Activated T-cell treated with anti-CD3 and anti-CD28 coated beads, Interleukin-2, amount 50 U/mL, for 72 hours (primary cell): Measurements from ENCODE around the gene PRAMEF12. TPM values are rescaled to one million over a fixed set of nuclear protein-coding genes. Genes with fewer than 3 reads are reported as not detected.

Source experiments
- ATAC-seq, 2 donors: fragments of 150-1000 bp; cut with Tn5 transposase; replicated peaks in 1 of 2; 2 replicates each; pipeline ENCODE4 v1.10.0; 2021; ENCODE audit warnings: moderate library complexity in 2 of 2, mild to moderate bottlenecking in 1 of 2
- DNase-seq, 2 donors: peaks; one replicate each; pipeline ENCODE4 v3.0.0; 2021 to 2022; ENCODE audit warnings: mixed read lengths in 1 of 2
- H3K27ac Mint-ChIP-seq: one replicate; pipeline ENCODE4 v1.8.0; 2022; ENCODE audit warnings: mild to moderate bottlenecking, moderate library complexity, mixed read lengths
- H3K27me3 Mint-ChIP-seq: one replicate; pipeline ENCODE4 v1.8.0; 2022; ENCODE audit warnings: low read depth, mixed read lengths
- H3K36me3 Mint-ChIP-seq, 2 donors: one replicate each; pipeline ENCODE4 v1.8.0; 2022; ENCODE audit warnings: mixed read lengths in 2 of 2, mild to moderate bottlenecking in 1 of 2; ENCODE audit not compliant: insufficient read depth in 2 of 2
- H3K4me1 Mint-ChIP-seq: one replicate; pipeline ENCODE4 v1.8.0; 2022; ENCODE audit warnings: low read depth, mixed read lengths
- H3K4me3 Mint-ChIP-seq, 2 donors: one replicate each; pipeline ENCODE4 v1.8.0; 2022; ENCODE audit warnings: mild to moderate bottlenecking in 2 of 2, mixed read lengths in 2 of 2, moderate library complexity in 2 of 2
- H3K9me3 Mint-ChIP-seq, 2 donors: one replicate each; pipeline ENCODE4 v1.8.0; 2022; ENCODE audit warnings: mixed read lengths in 2 of 2
- total RNA-seq, 2 donors: library from RNA; stranded (reverse); gene quantifications; one replicate each; pipeline ENCODE4 v1.2.3, GENCODE V29; 2022

The PRAMEF12 gene
- total RNA-seq, 2 donors from 2014 or later = not detected

DNA sequence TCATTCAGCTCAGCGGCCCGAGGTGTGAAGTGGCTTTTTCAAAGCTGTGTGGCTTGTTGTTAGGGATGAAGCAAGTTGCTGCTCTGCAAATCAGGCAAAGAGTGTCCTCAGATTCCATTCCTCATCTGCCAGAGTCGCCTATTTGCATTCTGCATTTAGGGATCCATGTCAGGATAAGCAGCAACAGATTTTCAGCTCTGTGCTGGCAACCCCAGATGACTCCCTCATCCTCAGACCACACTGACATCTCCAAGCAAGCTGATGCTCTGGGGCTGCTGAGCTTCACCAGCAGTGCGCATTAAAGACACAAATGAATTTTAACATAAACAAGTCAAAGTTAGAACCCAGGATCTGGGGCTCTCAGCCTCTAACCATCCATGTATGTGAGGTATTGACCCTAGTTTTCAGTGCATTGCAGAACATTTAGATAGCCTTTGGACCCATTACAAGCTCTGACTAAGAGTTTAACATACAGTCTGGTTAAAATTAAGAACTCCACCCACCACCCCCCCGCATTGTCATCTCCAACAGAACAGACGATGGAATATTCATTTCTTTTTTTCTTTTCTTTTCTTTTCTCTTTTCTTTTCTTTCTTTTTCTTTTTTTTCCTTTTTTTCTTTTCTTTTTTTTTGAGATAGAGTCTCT is 16.6 kb upstream of the PRAMEF12 start:
- Mint-ChIP-seq H3K27ac (no peak overlapping the region), H3K9me3 (no peaks in the 10 kb centered on the region), H3K4me3 (no peak overlapping the region), H3K27me3 (peaks cover 42% of the 10 kb centered on the region), H3K4me1 (no peaks in the 10 kb centered on the region), H3K36me3 (no peaks in the 10 kb centered on the region)
- DNase-seq (no peak), ATAC-seq (no peak)

GRCh38 chr1:12757836-12758235 is 15.7 kb upstream of the PRAMEF12 start:
- no peak for DNase-seq
- peaks cover 42% of the 10 kb centered on the region for H3K27me3 Mint-ChIP-seq
- H3K9me3 Mint-ChIP-seq = no peaks in the 10 kb centered on the region
- ATAC-seq = no peak
- H3K27ac Mint-ChIP-seq = no peak overlapping the region
- no peaks in the 10 kb centered on the region for H3K4me1 Mint-ChIP-seq
- H3K36me3 Mint-ChIP-seq = no peaks in the 10 kb centered on the region
- H3K4me3 Mint-ChIP-seq = no peak overlapping the region

- Mint-ChIP-seq H3K27me3 (peaks cover 27% of the 10 kb centered on the region), H3K9me3 (no peaks in the 10 kb centered on the region), H3K36me3 (no peaks in the 10 kb centered on the region), H3K4me3 (no peak overlapping the region), H3K27ac (no peak overlapping the region), H3K4me1 (no peaks in the 10 kb centered on the region)
- ATAC-seq (no peak), DNase-seq (no peak)
These were observed 13.2 kb upstream of the PRAMEF12 start for GRCh38 chr1:12760256-12760795.

GRCh38 chr1:12761781-12762180 is 11.8 kb upstream of the PRAMEF12 start:
- Mint-ChIP-seq H3K4me3 (no peak overlapping the region), H3K9me3 (no peaks in the 10 kb centered on the region), H3K36me3 (no peaks in the 10 kb centered on the region), H3K27me3 (peaks cover 40% of the 10 kb centered on the region), H3K4me1 (no peaks in the 10 kb centered on the region), H3K27ac (no peak overlapping the region)
- ATAC-seq = no peak
- DNase-seq = no peak

DNA sequence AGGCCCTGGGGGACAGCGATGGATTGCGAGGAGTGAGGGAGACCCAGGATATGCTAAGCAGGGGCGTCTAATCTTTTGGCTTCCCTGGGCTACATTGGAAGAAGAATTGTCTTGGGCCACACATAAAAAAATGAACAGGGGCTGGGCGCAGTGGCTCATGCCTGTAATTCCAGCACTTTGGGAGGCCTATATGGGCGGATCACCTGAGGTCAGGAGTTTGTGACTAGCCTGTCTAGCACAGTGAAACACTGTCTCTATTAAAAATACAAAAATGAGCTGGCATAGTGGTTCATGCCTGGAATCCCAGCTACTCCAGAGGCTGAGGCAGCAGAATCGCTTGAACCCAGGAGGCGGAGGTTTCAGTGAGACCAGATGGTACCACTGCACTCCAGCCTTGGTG is 10.8 kb upstream of the PRAMEF12 start:
- DNase-seq = no peak
- no peaks in the 10 kb centered on the region for H3K4me1 Mint-ChIP-seq
- H3K27me3 Mint-ChIP-seq = peaks cover 45% of the 10 kb centered on the region
- H3K36me3 Mint-ChIP-seq = no peaks in the 10 kb centered on the region
- no peak overlapping the region for H3K27ac Mint-ChIP-seq
- H3K4me3 Mint-ChIP-seq = no peak overlapping the region
- ATAC-seq = no peak
- no peaks in the 10 kb centered on the region for H3K9me3 Mint-ChIP-seq

GRCh38 chr1:12763479-12763878 is 10.1 kb upstream of the PRAMEF12 start:
- H3K4me3 Mint-ChIP-seq = no peak overlapping the region
- H3K27me3 Mint-ChIP-seq = peaks cover 40% of the 10 kb centered on the region
- no peak for DNase-seq
- no peak overlapping the region for H3K27ac Mint-ChIP-seq
- no peak for ATAC-seq
- no peaks in the 10 kb centered on the region for H3K4me1 Mint-ChIP-seq
- H3K36me3 Mint-ChIP-seq = no peaks in the 10 kb centered on the region
- H3K9me3 Mint-ChIP-seq = no peaks in the 10 kb centered on the region

DNA sequence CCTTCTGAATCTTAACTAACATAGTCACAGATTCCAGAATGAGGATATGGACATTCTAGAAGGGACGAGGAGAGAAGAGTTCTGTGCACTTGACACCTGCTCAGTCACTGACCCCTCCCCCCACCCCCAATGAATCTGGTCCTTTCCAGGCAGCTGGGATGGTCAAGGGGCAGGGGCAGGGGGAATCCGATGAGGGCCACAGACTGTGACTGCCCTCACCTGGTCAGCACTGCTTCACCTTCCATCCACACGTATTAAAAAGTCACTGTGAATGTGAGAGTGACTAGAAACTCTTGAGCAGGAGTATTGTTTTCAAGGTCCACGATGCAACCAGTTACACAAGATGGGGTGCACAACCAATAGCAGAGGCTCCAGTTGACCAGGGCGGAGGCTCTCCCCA is 9.5 kb upstream of the PRAMEF12 start:
- ATAC-seq = no peak
- no peaks in the 10 kb centered on the region for H3K36me3 Mint-ChIP-seq
- H3K9me3 Mint-ChIP-seq = no peaks in the 10 kb centered on the region
- no peak overlapping the region for H3K27ac Mint-ChIP-seq
- no peaks in the 10 kb centered on the region for H3K4me1 Mint-ChIP-seq
- H3K27me3 Mint-ChIP-seq = peaks cover 38% of the 10 kb centered on the region
- no peak for DNase-seq
- H3K4me3 Mint-ChIP-seq = no peak overlapping the region

DNA sequence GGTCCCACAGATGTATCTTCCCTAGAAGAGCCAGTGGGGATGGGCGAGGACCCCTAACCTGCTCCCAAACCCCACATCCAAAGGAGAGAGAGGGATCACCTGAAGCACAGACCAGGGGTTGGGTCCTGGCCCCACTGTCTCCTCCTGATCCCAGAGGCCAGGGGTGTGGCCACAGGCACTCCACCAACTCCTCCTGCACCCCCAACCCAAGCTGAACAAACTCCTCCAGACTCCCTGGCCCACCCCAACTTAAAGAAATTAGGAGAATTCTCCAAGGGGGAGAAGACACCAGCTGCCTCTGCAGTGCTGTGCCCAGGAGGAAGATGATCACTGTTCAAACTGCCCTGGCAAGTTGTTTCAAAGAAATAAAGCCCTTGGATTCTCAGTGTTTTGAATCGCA is 4.5 kb upstream of the PRAMEF12 start:
- H3K27me3 Mint-ChIP-seq = peaks cover 62% of the 10 kb centered on the region
- no peak overlapping the region for H3K27ac Mint-ChIP-seq
- H3K36me3 Mint-ChIP-seq = no peaks in the 10 kb centered on the region
- DNase-seq = no peak
- no peak overlapping the region for H3K4me3 Mint-ChIP-seq
- no peaks in the 10 kb centered on the region for H3K9me3 Mint-ChIP-seq
- no peak for ATAC-seq
- no peaks in the 10 kb centered on the region for H3K4me1 Mint-ChIP-seq

- Mint-ChIP-seq H3K36me3 (no peaks in the 10 kb centered on the region), H3K27me3 (peaks cover 62% of the 10 kb centered on the region), H3K27ac (no peak overlapping the region), H3K4me1 (no peaks in the 10 kb centered on the region), H3K4me3 (no peak overlapping the region), H3K9me3 (no peaks in the 10 kb centered on the region)
- ATAC-seq = no peak
- no peak for DNase-seq
These were observed 3.5 kb upstream of the PRAMEF12 start for GRCh38 chr1:12769976-12770505.

- Mint-ChIP-seq H3K27ac (no peak overlapping the region), H3K9me3 (no peaks in the 10 kb centered on the region), H3K27me3 (peaks cover 58% of the 10 kb centered on the region), H3K4me3 (no peak overlapping the region), H3K4me1 (no peaks in the 10 kb centered on the region), H3K36me3 (no peaks in the 10 kb centered on the region)
- ATAC-seq (no peak), DNase-seq (no peak)
These were observed 2.9 kb upstream of the PRAMEF12 start for GRCh38 chr1:12770620-12771019.

DNA sequence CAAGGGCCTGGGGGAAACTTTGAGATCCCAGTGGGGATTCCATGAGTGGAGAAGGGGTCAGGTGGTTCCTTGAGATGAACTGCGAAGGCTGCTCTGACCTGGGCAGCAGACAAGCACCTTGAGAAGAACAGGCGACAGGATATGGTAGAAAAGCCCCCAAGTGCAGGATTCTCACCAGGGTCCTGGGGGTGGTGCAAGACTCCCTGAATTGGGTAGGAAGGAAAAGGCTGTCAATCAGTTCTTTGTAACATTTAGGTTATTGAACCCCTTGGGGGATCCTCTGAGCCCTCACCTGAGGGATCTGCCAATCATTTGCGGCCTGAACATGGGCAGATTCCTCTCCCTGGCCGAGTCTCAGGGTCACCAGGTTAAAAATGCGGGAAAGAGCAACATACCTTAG is 2.4 kb upstream of the PRAMEF12 start:
- no peaks in the 10 kb centered on the region for H3K4me1 Mint-ChIP-seq
- no peak for ATAC-seq
- H3K36me3 Mint-ChIP-seq = no peaks in the 10 kb centered on the region
- H3K27me3 Mint-ChIP-seq = peaks cover 53% of the 10 kb centered on the region
- no peak overlapping the region for H3K4me3 Mint-ChIP-seq
- no peaks in the 10 kb centered on the region for H3K9me3 Mint-ChIP-seq
- no peak for DNase-seq
- H3K27ac Mint-ChIP-seq = no peak overlapping the region

DNA sequence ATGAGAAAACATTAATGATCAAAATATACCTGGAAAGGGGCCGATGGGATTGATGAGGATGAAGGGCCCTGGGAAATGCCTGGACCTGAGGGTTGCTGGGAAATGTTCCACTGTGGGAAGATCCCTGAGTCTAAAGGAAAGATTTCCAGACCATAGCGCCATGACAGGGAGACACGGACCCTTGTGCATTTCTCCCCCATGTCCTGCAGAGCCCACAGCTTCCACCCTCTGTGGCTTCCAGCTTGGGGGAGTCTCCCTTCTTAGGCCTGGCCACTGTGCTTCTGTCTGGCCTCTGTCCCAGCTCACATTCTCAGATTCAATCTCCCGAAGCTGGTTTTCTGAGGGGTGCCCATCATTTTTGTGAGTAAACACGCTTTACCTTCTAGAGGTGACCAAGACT is 1.0 kb upstream of the PRAMEF12 start:
- Mint-ChIP-seq H3K4me3 (no peak overlapping the region), H3K27ac (no peak overlapping the region)

GRCh38 chr1:12774801-12775345 is 1.3 kb downstream of the PRAMEF12 start:
- Mint-ChIP-seq H3K36me3 (no peaks in the 10 kb centered on the region), H3K9me3 (no peaks in the 10 kb centered on the region), H3K27me3 (peaks cover 50% of the 10 kb centered on the region), H3K4me1 (no peaks in the 10 kb centered on the region), H3K4me3 (no peak overlapping the region), H3K27ac (no peak overlapping the region)
- DNase-seq = no peak
- ATAC-seq = no peak

More for the DNA sequence above, 1.0 kb upstream of the PRAMEF12 start:
- ATAC-seq (no peak), DNase-seq (no peak)
- H3K36me3 Mint-ChIP-seq = no peaks in the 10 kb centered on the region
- peaks cover 44% of the 10 kb centered on the region for H3K27me3 Mint-ChIP-seq
- no peaks in the 10 kb centered on the region for H3K4me1 Mint-ChIP-seq
- H3K9me3 Mint-ChIP-seq = no peaks in the 10 kb centered on the region

DNA sequence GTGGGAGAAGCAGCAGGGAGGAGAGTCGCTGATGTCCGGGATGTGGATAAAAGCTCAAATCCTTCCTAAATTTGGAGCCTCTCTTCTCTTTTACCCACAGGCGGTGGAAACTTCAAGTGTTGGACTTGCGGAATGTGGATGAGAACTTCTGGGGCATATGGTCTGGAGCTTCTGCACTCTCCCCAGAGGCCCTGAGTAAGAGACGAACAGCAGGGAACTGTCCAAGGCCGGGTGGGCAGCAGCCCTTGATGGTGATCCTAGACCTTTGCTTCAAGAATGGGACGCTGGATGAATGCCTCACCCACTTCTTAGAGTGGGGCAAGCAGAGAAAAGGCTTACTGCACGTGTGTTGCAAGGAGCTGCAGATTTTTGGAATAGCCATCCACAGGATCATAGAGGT is 1.9 kb downstream of the PRAMEF12 start:
- Mint-ChIP-seq H3K4me3 (no peak overlapping the region), H3K4me1 (no peaks in the 10 kb centered on the region), H3K27me3 (peaks cover 45% of the 10 kb centered on the region), H3K36me3 (no peaks in the 10 kb centered on the region), H3K9me3 (no peaks in the 10 kb centered on the region), H3K27ac (no peak overlapping the region)
- ATAC-seq (no peak), DNase-seq (no peak)
